HG02678 (cell line): Measurements from ENCODE around the gene ABCD4.

Experiments used
- ATAC-seq: cut with Tn5 transposase; IDR thresholded peaks from one replicate; pipeline ENCODE4 v1.9.1; 2021; ENCODE audit warnings: mild to moderate bottlenecking, moderate library complexity; ENCODE audit not compliant: unreplicated experiment

ABCD4 gene

GRCh38 chr14:74238974-74239847 lies 63.5 kb downstream of the ABCD4 start, which contains the start of gene VSX2:
Gene VSX2 (plus strand): TSS chr14:74239449. CDS start chr14:74239562, 113 bp downstream.
- no peak for ATAC-seq

- no peak for ATAC-seq
Observed at GRCh38 chr14:74237441-74237840, 65.3 kb downstream of the ABCD4 start.
